GM19463 (cell line): ENCODE measurements around the gene CARMIL1.
"Not testable (repeated sequence)": the region's sequence is repeated elsewhere in the genome, so short reads cannot be mapped to it uniquely, and the experiment has no call there.

Experiments
- ATAC-seq: cut with Tn5 transposase; IDR thresholded peaks from one replicate; pipeline ENCODE4 v1.9.1; 2021; ENCODE audit warnings: mild to moderate bottlenecking, moderate library complexity; ENCODE audit not compliant: unreplicated experiment

CARMIL1 gene

GRCh38 chr6:25548451-25548850 is 269.3 kb downstream of the CARMIL1 start:
- no peak for ATAC-seq

DNA sequence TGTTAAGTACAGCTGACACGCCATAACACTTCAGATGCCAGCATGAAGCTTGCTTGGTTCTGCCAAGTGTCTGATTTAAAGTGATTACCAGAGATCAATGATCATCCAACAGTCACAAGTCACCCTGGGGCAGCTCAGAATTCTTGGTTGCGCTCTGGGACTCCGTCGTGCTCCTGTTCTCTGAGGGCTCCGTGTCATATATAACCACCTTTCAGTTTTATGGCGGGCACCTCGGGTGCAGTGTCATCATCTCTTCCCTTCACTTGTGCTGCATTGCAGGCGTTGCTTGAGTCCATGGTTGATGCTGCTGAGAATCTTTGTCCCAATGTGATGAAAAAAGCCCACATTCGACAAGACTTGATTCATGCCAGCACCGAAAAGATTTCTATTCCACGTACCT is 271.5 kb downstream of the CARMIL1 start:
- no peak for ATAC-seq

GRCh38 chr6:25553502-25553901 is 274.3 kb downstream of the CARMIL1 start:
- ATAC-seq: no peak

GRCh38 chr6:25555188-25555587 is 276.0 kb downstream of the CARMIL1 start:
- ATAC-seq: no peak

DNA sequence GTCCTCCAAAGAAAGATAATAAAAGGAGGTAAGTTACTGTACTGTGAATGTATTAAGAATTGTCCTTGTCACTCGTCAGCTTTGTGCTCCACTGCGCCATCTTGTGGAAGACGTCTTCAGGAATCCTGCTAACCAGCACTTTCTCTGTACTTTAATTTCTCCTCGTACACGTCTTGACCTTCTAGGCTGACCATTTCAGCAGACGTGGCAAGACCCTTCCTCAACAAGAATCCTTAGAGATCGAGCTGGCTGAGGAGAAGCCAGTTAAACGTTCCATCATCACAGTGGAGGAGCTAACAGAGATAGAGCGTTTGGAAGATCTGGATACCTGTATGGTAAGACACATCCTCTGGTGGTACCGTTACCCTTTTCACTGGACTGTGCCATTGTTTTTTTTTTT is 277.3 kb downstream of the CARMIL1 start:
- no peak for ATAC-seq

GRCh38 chr6:25558155-25558817 is 279.1 kb downstream of the CARMIL1 start:
- no peak for ATAC-seq

DNA sequence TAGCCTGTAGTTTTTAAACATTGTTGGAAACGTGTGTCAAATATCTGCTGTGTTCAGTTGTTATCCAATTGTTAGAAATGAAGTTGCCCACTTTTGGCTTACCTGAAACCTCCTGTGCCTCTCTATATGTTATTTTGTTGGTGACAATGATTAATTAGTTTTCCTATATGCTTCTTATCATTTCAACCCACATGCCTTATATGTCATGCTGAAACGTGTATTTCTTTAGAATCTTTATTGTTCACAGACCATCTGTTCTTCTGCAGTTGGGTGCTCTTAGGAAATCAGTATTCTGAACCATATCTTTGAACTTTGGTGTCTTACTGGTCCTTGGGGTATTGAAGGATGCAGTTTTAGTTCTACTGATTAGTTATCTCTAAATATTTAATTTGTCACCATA is 281.7 kb downstream of the CARMIL1 start:
- no peak for ATAC-seq

DNA sequence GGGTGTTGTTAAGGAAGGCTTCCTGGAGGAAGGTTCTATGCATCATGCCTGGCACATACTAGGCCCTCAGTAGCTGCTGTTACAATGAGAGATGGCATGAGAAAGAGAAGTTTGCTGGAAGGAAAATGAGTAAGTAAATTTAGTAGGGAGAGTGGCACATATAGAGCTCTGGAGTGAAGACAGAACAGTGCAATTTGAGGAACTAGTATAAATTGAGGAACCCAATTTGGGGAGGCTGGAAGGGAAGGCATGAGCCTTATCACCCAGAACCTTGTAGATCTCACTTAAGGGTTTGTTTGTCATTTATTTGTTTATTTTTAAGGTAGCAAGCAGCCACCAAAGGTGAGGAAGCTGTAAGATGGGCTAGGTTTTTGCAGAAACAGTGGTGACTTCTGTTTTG is 285.8 kb downstream of the CARMIL1 start:
- no peak for ATAC-seq

GRCh38 chr6:25570578-25570977 is 291.4 kb downstream of the CARMIL1 start:
- no peak for ATAC-seq

GRCh38 chr6:25576919-25577318 is 297.7 kb downstream of the CARMIL1 start:
- ATAC-seq: no peak

DNA sequence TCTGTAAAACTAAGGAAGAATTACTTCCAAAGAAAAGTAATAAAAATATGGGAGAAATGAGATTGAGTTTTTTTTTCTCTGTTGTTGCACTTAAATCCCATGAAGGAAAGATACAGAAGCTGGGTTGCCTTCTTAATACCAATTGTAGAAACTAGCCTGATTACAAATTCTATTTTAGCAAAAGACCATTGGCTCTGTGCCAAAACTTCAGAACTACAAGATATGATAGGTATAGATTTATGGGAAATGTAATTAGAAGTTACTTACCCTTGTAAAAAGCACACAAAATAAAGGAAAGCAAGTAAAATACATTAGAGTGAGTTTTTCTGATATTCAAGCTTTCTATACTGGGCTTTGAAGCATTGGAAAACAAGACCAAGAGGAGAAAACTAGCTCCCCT is 299.4 kb downstream of the CARMIL1 start:
- no peak for ATAC-seq

GRCh38 chr6:25579391-25579883 is 300.3 kb downstream of the CARMIL1 start:
- ATAC-seq: no peak

DNA sequence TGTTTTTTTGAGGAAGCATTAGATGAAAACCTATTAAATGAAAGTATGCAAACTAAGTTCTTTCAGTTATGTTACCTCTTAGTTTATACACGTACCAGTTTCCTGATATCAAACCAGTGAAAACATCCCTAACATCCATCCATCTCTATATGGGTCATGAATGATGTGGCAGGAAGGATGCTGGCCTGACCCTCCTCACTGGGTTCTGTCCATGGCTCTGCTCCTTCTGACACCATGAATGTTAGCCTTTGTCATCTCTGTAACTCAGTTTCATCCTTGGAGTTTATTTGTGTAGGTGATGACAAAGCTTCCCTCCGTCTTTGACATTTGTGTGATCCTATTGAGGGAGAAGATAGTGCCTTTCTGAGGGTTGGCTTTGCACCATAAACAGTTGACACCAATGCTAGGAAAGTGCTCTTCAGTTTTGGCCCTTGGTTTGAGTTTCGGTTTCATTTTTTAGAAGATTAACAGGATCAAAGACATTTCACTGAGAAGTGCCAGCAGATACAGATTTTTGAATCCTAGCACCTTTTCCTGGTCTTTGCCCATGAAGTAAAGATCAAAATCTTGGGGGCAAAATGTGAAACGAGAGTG is 300.8 kb downstream of the CARMIL1 start:
- ATAC-seq: no peak

DNA sequence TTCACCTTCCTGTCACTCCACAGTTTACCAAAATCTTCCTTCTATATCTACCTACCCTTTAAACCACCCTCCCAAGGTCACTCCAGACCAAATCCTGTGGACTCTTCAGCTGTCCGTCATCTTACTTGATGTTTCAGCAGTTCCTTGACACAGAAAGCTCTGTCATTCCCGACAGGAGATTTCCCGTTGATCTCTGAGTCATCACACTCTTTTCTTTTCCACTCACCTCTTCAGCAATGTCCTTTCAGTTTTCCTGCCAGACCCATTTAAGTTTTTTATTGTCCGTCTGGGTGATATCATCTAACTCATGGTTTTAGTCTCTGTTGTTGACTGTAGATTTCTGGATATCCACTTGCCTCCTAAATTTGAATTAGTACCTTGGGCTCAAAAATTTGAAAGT is 302.9 kb downstream of the CARMIL1 start:
- no peak for ATAC-seq

DNA sequence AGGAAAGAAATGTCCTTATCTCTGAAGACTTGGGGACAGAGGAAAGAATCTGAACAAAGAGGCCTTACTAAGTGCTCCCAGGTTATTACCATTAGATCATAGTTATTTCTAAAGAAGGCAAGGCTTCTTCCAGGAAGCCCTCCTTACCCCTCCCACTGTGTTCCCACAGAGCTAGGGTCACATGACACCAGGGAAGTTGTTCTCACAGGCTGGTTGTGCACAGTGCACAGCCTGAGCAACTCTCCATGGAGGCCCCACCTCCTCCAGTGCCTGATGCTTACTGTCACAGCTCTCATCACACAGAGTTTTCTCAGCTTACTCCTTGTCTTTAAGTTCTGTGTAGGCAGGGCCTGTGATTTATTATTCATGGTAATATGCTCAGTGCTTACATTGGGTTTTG is 303.9 kb downstream of the CARMIL1 start:
- ATAC-seq: no peak

DNA sequence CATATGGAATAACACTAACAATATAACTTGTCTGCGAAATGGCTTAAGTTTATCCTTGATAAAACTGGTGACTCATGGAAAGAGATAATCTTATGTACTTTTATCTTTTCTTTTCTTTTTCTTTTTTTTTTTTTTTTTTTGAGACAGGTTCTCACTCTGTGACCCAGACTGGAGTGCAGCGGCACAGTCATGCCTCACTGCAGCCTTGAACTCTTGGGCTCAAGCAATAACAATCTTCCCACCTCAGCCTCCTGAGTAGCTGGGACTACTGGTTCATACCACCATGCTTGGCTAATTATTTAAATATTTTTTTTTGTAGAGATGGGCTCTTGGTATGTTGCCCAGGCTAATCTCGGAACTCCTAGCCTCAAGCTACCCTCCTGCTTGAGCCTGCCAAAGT is 304.7 kb downstream of the CARMIL1 start:
- ATAC-seq: no peak

GRCh38 chr6:25585225-25585624 is 306.1 kb downstream of the CARMIL1 start:
- ATAC-seq: no peak

DNA sequence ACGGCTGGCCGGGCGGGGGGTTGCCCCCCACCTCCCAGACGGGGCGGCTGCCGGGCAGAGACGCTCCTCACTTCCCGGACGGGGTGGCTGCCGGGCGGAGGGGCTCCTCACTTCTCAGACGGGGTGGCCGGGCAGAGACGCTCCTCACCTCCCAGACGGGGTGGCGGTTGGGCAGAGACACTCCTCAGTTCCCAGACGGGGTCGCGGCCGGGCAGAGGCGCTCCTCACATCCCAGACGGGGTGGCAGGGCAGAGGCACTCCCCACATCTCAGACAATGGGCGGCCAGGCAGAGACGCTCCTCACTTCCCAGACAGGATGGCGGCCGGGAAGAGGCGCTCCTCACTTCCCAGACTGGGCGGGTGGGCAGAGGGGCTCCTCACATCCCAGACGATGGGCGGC is 306.9 kb downstream of the CARMIL1 start:
- ATAC-seq: not testable (repeated sequence)

DNA sequence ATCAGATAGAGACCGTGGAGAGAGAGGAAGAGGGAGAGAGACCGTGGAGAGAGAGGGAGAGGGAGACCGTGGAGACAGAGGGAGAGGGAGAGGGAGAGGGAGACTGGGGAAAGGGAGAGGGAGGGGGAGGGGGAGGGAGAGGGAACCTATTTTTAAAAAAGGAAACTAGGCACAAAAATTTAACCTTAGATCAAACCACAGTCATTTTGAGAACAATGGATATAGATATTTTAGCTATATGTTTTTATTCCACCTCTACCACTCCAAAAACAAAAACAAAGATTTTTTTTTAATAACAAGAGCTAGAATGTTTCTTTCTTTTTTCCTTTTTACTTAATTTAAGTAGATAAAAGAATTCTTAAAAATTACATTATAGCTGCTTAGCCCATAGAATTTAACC is 307.8 kb downstream of the CARMIL1 start:
- no peak for ATAC-seq

DNA sequence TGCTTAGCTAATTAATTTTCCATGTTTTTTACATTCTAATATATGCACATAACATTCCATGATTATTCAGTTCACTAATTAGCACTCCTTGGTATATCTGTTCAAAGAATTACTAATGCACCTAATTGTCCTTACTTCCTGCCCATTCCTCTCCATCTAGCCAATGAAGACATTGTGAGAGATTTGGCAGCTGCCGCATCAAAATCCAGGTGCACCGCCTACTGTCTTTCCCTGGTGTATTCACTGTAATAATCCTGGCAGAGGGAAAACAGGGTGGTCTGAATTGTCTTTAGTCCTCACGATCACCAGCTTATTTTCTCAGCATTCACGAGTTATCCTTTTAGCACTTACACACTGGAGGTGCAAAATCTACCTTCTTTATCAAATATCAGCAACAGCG is 311.8 kb downstream of the CARMIL1 start:
- ATAC-seq: no peak

DNA sequence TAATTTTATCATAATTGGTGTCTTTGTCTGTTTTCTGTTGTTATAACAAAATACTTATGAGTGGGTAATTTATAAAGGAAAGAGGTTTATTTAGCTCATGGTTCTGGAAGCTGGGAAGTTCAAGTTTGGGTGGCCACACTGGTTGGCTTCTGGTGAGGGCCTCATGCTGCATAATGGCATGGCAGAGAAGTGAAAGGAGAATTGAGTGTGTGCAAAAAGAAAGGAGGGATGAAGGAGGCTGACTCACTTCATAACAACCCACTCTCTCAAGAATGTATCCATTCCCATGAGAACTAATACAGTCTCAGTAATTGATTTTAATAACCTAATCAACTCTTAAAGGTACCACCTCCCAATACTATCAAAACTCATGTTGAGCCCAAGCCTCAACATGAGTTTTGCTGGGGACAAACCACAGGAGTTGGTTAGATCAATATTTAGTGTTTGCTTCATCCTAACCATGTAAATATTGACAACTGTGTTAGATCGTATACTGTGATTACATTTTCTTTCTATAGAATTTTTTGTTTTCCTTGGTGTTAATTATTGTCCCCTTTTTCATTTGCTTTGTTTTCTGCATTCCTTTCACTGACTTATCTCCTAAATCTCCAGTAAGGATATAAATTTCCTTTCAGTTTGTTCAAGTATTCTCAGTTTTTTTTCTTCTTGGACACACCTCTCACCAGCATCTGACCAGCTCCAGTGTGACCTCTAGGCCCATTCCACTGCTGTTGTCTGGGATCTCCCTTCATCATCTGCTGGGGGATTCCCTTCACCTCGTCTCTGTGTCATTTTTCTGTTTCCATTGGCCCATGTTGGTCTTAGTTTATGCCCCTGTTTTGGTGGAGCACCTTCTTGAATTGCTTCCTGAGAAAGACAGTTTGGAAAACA is 318.0 kb downstream of the CARMIL1 start:
- no peak for ATAC-seq
